NCI-H460 (cell line): ENCODE results near the gene TEX26. TPM values are rescaled to one million over a fixed set of nuclear protein-coding genes. Genes with fewer than 3 reads are reported as not detected.

Source experiments
- DNase-seq: peaks from one replicate; pipeline ENCODE4 v3.0.0-alpha.2; 2016; ENCODE audit warnings: low read depth; ENCODE audit errors: extremely low read depth
- total RNA-seq: library from RNA; depleted of rRNA; stranded (reverse); fragments of >200 nt; shearing (Covaris generic); gene quantifications from 2 replicates; pipeline ENCODE4 v1.2.3, GENCODE V29; 2014

The TEX26 gene
- total RNA-seq, 1 experiment from 2014 or later, result not detected

DNA sequence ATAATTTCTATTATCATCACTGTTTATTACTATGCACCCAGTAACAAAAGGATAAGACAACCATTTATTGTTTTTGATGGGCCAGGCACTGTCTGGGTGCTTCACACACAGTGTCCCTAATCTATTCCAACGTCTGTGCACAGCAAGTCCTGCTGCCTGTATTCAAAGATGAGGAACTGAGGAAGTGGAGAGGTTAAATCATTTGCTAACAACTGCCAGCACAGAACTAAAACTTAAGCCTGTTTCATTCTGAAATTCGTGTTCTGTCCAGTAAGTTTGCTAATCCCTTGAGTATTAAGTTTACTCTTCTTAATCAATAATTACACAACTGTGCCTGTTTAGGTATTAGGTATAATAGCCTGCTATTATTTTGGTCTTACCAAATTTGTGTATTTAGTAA lies 41.9 kb downstream of the TEX26 start:
- no peak for DNase-seq

DNA sequence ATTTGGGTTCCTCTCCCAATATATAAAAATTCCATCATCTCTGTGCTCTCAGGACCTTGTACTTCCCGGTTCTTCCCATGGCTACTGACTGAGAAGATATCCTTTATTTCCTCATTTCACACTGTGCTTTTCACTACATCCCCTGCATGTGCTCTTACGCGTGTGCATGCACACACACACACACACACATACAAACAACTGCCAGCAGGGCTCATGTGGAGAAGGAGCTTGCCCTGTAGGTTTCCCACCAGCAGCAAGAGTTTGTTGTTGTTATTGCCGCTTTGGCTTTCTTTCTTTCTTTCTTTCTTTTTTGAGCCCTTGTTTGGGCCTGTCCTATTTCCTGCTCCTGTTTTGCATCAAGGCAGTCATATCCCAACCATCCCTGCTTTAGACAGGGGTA lies 43.6 kb downstream of the TEX26 start:
- no peak for DNase-seq

- peak; percentile 5 for DNase-seq
Observed at GRCh38 chr13:30978981-30979956, 46.8 kb downstream of the TEX26 start.

GRCh38 chr13:30982506-30982905 lies 50.0 kb downstream of the TEX26 start:
- DNase-seq, result no peak

DNA sequence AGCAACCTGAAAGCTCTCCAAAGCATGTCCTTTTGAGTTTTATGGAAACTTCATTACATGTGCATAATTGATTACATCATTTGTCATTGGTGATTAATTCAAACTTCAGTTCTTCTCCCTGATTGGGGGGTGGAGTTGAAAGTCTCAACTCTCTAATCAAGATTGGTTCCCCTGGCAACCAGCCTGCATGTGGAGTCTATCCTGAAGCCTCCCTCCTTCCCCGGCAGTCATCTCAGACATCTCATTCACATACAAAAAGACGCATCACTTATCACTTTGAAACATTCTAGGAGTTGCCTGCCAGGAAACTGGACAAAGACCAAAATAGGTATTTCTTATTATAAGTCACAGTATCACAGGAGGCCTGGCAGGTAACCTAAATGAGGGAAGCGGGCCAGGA lies 50.5 kb downstream of the TEX26 start:
- no peak for DNase-seq

DNA sequence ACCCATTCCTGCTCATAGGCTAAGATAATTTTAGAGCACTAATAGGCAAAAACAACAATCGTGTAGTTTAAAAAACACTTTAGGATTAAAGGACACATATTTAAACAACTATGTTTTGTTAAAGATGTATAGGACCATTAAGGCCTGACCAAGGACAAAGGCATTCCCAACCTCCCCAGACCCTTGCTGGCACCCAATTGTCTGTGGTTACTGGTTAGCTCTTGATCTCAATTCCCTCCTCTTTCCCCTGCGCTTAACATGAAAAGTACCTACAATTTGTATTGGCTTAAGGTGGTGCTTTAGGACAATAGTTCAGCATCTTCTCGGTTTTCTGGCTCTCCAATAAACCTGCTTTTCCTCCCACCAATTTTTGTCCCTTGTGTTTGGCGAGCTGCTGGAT lies 51.0 kb downstream of the TEX26 start:
- DNase-seq, result no peak

DNA sequence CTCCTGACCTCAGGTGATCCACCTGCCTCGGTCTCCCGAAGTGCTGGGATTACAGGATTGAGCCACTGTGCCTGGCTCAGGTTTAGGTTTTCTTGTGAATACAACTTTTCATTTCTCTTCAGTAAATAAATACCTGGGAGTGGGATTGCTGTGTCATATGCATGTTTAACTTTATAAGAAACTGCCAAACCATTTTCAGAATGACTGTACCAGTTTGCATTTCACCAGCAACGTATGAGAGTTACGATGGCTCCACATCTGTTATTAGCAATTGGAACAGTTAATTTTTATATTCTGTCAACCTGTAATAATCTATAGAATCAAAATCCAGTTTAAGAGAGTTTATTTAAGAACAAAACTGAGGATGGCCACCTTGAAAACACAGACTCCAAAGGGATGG lies 52.2 kb downstream of the TEX26 start:
- no peak for DNase-seq

GRCh38 chr13:30985637-30986205 lies 53.3 kb downstream of the TEX26 start:
- no peak for DNase-seq

GRCh38 chr13:30991184-30991583 lies 58.7 kb downstream of the TEX26 start:
- DNase-seq, result no peak

- no peak for DNase-seq
Observed at GRCh38 chr13:30991922-30992321, 59.5 kb downstream of the TEX26 start.

GRCh38 chr13:30995331-30995730 lies 62.9 kb downstream of the TEX26 start:
- DNase-seq, result no peak

DNA sequence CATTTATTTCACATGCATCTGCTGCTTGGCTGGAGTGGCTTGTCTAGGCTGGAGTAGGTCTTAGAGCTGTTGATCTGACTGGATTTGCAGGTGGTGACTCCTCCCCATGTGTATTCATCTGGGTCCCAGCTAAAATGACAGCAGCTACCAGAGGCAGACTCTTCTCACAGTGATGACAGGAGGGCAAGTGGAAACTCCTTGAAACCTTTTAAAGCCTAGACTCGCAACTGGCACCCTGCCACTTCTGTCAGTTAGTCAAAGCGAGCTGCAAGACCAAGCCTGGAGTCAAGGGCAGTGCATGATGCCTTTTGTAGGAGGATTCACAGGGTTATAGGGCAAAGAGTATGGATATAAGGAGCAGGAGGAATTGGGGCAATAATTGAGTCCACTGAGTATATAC lies 65.2 kb downstream of the TEX26 start:
- DNase-seq, result no peak

DNA sequence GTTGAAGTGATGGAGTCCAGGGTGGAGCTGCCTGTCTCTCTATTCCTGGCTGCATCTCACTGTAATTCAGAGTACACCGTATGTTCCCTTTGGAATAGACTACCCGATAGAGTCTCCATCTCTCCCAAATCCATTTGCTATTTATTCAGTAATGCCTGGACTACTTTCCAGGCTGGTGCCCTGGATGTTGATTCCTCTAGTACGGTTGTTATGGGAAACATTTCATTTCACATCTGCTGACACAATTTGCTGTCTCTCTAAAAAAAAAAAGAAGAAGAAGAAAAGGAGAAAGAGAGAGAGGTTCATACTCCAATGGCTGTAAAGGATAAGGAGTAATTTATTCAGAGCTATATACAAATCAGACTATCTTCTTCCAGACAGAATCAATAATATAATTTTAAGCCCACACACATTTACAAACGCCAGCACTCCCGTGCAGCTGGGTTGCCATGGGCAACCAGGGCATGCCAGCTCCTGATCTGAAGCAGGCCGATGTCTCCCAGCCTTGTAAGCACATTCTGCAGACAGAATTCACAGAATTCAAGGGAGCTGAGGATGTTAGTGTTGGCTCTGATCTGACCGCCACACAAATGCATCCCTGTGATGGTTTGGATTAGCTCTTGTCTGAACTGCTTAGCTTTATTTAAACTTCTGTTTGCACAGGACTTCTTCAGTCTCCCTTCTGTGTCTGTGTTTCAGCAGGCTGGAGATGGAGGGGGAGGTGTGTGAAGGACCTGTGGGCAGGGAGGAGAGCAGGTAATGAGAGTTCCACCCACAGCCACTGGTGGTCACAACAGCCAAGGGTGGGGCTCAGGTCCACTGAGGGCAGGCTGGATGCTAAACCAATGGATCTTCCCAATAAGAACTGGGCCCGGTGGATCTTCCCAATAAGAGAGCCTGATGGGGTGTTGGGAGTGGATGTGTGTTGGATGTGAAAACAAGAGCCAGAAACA lies 66.0 kb downstream of the TEX26 start:
- no peak for DNase-seq

- DNase-seq, result no peak
Observed at GRCh38 chr13:31000889-31001288, 68.4 kb downstream of the TEX26 start.

DNA sequence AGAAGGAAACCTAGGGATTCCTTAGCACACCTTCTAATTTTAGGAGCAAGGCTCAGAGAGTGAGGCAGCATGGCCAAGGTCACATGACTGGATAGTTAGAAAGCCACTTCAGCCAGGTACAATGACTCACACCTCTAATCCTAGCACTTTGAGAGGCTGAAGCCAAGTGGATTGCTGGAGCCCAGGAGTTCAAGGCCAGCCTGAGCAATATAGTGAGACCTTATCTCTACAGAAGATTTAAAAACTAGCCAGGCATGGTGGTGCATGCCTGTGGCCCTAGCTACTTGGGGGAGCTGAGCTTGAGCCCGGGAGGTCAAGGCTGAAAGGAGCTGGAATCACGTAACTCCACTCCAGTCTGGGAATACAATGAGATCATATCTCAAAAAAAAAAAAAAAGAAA lies 69.2 kb downstream of the TEX26 start:
- DNase-seq, result no peak

DNA sequence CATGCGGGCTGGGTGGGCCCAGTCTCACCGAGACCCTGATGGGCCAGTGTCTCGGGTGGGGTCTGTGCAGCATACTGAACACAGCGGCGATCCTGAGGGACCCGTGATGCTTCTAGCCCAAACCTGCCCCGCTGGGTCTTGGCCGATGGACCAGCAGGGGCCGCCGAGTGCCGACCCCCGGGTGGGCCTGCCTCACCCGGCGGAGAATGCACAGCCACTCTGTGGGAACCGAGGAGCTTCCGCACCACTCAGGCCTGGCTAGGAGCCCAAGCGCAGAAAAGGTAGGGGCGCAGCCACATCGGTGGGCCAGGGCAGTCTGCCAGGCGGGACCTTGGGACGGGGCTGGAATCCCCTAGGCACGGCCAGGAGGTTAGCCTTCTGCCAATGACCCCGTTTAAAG lies 72.6 kb downstream of the TEX26 start:
- no peak for DNase-seq

DNA sequence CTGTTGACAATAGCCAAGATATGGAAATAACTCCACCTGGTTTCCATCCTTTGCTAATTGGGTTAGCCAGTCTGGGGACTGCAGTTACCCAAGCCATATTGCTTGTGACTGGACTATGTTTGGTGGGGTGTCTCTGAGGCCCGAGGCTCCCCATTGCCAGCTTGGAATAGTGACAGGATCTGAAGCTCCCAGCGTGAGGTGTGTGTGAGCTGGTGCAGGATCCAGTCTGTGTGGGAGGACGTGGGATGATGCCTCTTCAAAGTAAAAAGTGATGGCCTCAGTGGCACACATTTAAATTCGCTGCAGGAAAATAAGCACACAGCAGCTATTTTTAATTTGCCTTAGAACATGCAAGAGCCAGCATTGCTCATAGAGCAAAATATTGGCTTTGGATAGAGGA lies 75.0 kb downstream of the TEX26 start:
- DNase-seq, result no peak

- no peak for DNase-seq
Observed at GRCh38 chr13:31008400-31009115, 76.1 kb downstream of the TEX26 start.

DNA sequence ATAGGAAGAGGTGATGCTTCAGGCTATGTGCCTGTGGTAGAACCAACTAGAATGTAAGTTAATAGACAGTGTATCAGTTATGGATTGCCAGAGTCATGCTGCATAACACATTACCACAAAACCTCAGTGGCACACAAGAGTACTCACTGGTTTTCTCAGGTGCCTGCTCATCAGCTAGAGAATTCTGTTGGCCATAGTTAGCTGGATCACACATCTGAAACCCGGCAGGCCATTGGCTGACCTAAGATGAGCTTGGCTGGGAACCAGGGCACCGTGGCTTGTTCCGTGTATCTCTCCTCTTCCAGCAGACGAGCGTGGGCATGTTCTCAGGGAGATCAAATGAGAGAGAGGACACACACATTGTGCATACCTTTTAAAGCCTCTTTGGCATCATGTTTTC lies 76.7 kb downstream of the TEX26 start:
- DNase-seq, result no peak

- no peak for DNase-seq
Observed at GRCh38 chr13:31010296-31010695, 77.8 kb downstream of the TEX26 start.
